ENCODE data around the gene ASAP2.

Gene ASAP2

DNA sequence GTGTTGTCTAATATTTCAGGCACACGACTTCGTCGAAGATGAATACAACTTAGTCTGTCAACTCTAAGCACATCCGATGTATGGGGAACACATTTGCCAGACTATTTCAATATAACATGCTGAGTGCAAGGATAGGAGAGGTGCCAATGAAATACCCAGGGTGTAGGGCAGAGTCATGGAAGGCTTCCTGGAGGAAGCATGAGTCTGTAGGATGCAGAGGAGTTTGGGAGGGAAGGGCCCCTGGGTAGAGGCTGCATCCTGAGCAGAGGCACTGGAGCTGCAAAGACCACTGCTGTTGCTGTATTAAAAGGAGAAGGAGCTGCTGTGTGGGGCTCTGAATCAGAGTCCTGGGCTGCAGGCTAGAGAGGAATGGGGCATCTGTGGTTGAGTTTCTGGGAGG is 89.9 kb downstream of the ASAP2 start:
- no peak overlapping the region for H3K9ac ChIP-seq (ENCODE audit: low read depth, low read length)

DNA sequence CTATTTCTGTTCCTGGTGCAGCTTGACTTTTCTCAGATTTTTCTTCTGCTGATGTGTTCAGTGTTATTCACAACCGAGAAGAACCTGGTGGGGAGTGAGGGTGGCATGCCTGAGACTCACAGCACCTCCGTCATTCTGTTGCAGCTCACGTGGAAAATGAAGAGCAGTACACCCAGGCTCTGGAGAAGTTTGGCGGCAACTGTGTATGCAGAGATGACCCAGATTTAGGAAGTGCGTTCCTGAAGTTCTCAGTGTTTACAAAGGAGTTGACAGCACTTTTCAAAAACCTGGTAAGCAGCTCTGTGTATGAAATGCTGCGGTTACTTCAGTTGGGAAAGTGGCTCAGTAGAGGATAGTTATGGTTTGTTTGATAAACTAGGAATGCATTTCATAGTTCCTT is 90.5 kb downstream of the ASAP2 start:
- Histone ChIP-seq H3K4me1 (ENCODE audit: control insufficient read depth, insufficient read depth, low read length) (no peaks in the 10 kb centered on the region), H3K27me3 (ENCODE audit: control insufficient read depth, insufficient read depth, low read length) (no peaks in the 10 kb centered on the region), H3K4me3 (ENCODE audit: low read length) (no peak overlapping the region), H3K9me3 (replicated peaks; ENCODE audit: low read length) (no peaks in the 10 kb centered on the region), H3K36me3 (ENCODE audit: insufficient read depth, low read length) (peaks cover 58% of the 10 kb centered on the region), H3K9ac (ENCODE audit: low read depth, low read length) (no peak overlapping the region), H3K4me2 (ENCODE audit: low read length) (no peak overlapping the region)

More for the DNA sequence above, 89.9 kb downstream of the ASAP2 start:
- H3K27me3 ChIP-seq (ENCODE audit: control insufficient read depth, insufficient read depth, low read length): no peaks in the 10 kb centered on the region
- peaks cover 6% of the 10 kb centered on the region for H3K4me1 ChIP-seq (ENCODE audit: control insufficient read depth, insufficient read depth, low read length)
- H3K36me3 ChIP-seq (ENCODE audit: insufficient read depth, low read length): peaks cover 58% of the 10 kb centered on the region
- H3K9me3 ChIP-seq (replicated peaks; ENCODE audit: low read length): no peaks in the 10 kb centered on the region
- no peak overlapping the region for H3K4me2 ChIP-seq (ENCODE audit: low read length)
- H3K4me3 ChIP-seq (ENCODE audit: low read length): no peak overlapping the region

DNA sequence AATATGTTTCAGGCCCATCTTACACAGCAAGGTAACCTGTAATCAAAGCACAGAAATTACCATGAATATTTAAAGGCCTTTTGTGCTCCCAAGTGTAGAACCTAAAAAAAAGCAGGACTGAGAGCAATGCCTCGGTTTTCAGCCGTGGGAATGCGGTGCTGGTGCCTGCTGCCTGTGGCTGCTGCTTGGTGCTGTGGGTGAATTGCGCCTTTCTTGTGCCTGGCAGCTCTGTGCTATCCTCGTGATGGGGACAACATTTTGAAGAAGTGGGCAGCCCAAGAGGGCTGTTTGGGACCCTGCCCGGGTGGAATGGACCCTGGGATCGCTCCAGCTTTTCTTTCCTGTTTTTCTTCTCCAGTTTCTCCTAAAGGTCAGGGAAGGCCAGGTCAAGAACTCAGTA is 91.2 kb downstream of the ASAP2 start:
- Histone ChIP-seq H3K27me3 (ENCODE audit: control insufficient read depth, insufficient read depth, low read length) (no peaks in the 10 kb centered on the region), H3K9me3 (replicated peaks; ENCODE audit: low read length) (no peaks in the 10 kb centered on the region), H3K4me2 (ENCODE audit: low read length) (no peak overlapping the region), H3K9ac (ENCODE audit: low read depth, low read length) (no peak overlapping the region), H3K4me1 (ENCODE audit: control insufficient read depth, insufficient read depth, low read length) (no peaks in the 10 kb centered on the region), H3K36me3 (ENCODE audit: insufficient read depth, low read length) (peaks cover 56% of the 10 kb centered on the region), H3K4me3 (ENCODE audit: low read length) (no peak overlapping the region)

DNA sequence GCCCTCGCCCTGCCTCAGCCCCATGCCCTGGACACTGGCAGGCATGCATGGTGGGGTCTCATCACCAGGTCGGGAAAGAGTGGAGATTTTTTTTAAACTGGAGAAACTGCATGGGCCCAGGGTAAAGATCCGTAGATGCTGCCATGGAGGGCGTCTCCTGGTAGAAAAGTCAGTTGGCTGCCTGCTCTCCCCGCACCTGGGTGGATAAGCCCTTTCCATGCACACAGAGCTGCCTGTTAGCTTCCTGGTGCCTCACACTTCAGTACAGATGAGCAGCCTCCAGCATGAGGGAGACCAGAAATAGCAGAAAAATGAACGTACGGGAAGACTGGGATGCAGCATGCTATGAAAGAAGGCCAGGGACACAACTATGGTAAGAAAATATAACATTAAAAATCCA is 92.0 kb downstream of the ASAP2 start:
- Histone ChIP-seq H3K27me3 (ENCODE audit: control insufficient read depth, insufficient read depth, low read length) (no peaks in the 10 kb centered on the region), H3K9ac (ENCODE audit: low read depth, low read length) (no peak overlapping the region), H3K4me3 (ENCODE audit: low read length) (no peak overlapping the region), H3K4me2 (ENCODE audit: low read length) (no peak overlapping the region), H3K9me3 (replicated peaks; ENCODE audit: low read length) (no peaks in the 10 kb centered on the region), H3K36me3 (ENCODE audit: insufficient read depth, low read length) (peaks cover 62% of the 10 kb centered on the region), H3K4me1 (ENCODE audit: control insufficient read depth, insufficient read depth, low read length) (no peaks in the 10 kb centered on the region)

DNA sequence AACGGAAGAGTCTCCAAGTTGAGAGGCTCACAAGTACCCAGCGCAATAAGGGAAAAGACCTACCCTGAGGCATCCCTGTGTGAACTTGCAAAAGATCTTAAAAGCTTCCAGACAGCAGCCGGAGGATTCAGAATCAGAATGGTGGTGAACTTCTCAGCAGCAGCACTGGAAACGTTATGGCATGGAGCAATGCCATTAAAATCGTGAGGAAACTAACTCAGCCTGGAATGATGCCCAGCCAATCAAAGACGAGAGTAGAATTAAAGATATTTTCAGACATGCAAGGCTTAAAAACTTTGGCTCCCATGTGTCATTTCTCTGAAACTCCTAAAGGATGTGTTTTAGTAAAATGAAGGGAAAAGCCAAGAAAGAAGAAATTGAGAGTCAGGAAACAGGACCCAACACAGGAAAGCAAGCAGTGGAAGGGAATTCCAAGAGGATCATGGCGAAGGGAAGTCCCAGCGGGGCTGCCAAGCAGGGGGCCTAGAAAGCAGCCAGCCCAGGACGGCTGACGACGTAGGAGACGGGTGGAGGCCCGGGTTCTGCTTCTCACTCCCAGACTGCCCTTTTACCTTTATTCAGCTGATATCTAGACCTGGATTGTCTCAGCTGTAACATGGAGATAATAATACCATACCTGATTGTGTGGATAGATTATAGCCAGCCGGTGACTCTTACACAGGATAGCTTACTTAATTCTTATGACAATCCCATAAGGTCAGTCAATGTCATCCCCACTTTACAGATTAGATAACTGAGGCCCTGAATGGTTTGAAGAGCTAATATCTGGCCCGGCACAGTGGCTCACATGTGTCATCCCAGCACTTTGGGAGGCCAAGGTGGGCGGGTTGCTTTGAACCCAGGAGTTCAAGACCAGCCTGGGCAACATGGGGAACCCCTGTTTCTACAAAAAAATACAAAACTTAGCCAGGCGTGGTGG is 92.8 kb downstream of the ASAP2 start:
- Histone ChIP-seq H3K27me3 (ENCODE audit: control insufficient read depth, insufficient read depth, low read length) (no peaks in the 10 kb centered on the region), H3K4me2 (ENCODE audit: low read length) (no peak overlapping the region), H3K9ac (ENCODE audit: low read depth, low read length) (no peak overlapping the region), H3K36me3 (ENCODE audit: insufficient read depth, low read length) (peaks cover 62% of the 10 kb centered on the region), H3K9me3 (replicated peaks; ENCODE audit: low read length) (no peaks in the 10 kb centered on the region), H3K4me1 (ENCODE audit: control insufficient read depth, insufficient read depth, low read length) (no peaks in the 10 kb centered on the region), H3K4me3 (ENCODE audit: low read length) (no peak overlapping the region)

DNA sequence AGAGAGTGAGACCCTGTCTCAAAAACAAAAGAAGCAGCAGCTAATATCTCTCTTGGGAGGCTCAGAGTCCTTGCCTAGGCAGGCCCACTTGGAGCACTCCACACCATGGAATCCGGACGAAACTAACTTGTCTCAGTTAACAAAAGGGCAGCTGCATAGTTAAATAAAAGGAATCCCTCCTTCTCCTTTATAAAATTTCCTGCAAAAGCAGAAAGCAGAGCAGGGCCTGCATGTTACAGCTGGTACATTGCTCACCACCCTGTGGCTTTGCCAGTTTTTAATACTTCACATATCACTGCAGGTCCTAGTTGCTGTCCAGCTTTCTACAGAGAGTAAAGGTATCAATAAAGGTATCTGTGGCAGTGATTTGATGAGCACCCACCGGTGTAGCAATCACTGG is 93.6 kb downstream of the ASAP2 start:
- Histone ChIP-seq H3K4me2 (ENCODE audit: low read length) (no peak overlapping the region), H3K4me1 (ENCODE audit: control insufficient read depth, insufficient read depth, low read length) (no peaks in the 10 kb centered on the region), H3K27me3 (ENCODE audit: control insufficient read depth, insufficient read depth, low read length) (no peaks in the 10 kb centered on the region), H3K4me3 (ENCODE audit: low read length) (no peak overlapping the region), H3K9me3 (replicated peaks; ENCODE audit: low read length) (no peaks in the 10 kb centered on the region), H3K9ac (ENCODE audit: low read depth, low read length) (no peak overlapping the region), H3K36me3 (ENCODE audit: insufficient read depth, low read length) (peaks cover 62% of the 10 kb centered on the region)

DNA sequence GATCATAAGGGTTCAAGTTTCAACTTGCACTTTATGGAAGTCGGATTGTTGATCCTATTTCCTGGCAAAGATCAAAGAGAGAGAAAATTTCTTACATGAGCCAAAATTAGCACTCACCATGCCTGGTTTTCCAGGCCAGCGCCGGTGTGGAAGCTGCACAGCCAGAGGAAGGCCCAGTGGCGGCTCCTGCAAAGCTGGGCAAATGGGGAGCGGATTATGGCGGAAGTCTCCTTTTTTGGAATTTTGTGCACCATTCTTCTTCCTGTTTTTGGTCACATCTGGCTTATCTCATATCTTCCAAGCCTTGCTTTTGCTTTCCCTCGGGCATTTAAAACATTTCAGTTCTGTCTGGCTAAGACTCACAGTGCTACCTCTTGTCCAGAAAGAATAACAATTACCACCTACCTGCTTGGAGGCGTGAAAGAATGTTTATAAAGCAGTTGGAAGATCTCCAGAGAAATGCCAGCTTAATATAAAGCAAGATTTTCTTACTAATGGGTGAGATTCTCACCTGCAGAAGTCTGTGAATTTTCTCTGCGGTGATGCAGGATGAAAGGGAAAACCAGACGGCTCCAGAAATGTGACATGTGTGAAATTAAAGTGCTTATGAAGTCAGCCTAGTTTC is 94.3 kb downstream of the ASAP2 start:
- Histone ChIP-seq H3K4me1 (ENCODE audit: control insufficient read depth, insufficient read depth, low read length) (no peaks in the 10 kb centered on the region), H3K36me3 (ENCODE audit: insufficient read depth, low read length) (peaks cover 57% of the 10 kb centered on the region), H3K27me3 (ENCODE audit: control insufficient read depth, insufficient read depth, low read length) (no peaks in the 10 kb centered on the region), H3K9me3 (replicated peaks; ENCODE audit: low read length) (no peaks in the 10 kb centered on the region), H3K4me3 (ENCODE audit: low read length) (no peak overlapping the region), H3K4me2 (ENCODE audit: low read length) (no peak overlapping the region), H3K9ac (ENCODE audit: low read depth, low read length) (no peak overlapping the region)

DNA sequence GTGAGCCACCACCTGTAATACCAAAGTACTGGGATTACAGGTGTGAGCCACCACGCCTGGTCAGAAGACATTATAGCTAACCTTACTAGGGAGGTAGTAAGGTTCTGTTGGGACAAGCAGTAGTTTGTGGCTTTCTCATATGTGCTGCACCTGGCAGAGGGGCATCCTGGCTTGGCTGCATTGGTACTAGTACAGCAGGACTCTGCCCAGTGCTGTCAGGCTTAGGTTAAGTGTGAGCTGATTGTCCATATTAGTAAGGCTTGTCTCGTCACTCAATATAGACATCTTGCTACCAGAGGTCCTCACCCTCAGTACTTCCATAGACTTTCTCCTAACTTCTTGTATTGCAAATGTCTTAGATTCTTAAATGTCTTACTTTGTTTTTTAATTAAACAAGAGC is 96.1 kb downstream of the ASAP2 start:
- peaks cover 15% of the 10 kb centered on the region for H3K4me1 ChIP-seq (ENCODE audit: control insufficient read depth, insufficient read depth, low read length)
- H3K9me3 ChIP-seq (replicated peaks; ENCODE audit: low read length): no peaks in the 10 kb centered on the region
- H3K4me2 ChIP-seq (ENCODE audit: low read length): no peak overlapping the region
- no peaks in the 10 kb centered on the region for H3K27me3 ChIP-seq (ENCODE audit: control insufficient read depth, insufficient read depth, low read length)
- no peak overlapping the region for H3K4me3 ChIP-seq (ENCODE audit: low read length)
- no peak overlapping the region for H3K9ac ChIP-seq (ENCODE audit: low read depth, low read length)
- H3K36me3 ChIP-seq (ENCODE audit: insufficient read depth, low read length): peaks cover 45% of the 10 kb centered on the region

DNA sequence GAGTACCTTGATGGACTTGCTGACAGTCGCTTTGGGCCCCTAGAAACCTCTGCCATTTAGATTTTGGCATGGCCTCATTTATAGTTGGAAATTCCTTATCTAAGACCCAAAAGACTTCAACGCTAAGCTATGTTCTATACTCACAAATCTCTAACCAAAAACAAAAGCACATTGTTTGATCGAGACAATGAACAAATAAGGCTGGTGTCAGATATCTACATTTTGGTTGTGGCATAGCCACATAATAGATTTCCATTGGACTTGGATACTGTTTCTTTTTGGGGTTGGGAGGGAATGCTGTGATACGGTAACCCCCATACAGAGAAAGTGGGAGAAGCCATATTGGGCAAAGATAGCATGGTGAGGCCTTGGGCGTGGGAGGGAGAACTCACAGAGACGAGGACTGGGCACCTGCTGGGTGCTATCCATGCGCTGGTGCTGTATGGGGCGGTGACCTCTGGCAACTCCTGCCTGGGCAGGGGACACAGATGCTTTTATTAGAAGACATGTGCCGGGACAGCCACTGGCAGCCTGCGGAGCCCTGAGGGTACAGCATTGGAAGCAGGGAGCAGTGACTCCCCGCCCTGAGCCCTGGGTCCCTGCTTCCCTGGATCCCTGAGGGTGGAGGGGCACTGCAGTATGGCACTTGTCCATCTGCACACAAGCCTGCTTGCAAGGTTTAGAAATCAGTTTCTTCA is 97.1 kb downstream of the ASAP2 start:
- Histone ChIP-seq H3K36me3 (ENCODE audit: insufficient read depth, low read length) (peaks cover 35% of the 10 kb centered on the region), H3K27me3 (ENCODE audit: control insufficient read depth, insufficient read depth, low read length) (no peaks in the 10 kb centered on the region), H3K9me3 (replicated peaks; ENCODE audit: low read length) (no peaks in the 10 kb centered on the region), H3K9ac (ENCODE audit: low read depth, low read length) (no peak overlapping the region), H3K4me3 (ENCODE audit: low read length) (no peak overlapping the region), H3K4me1 (ENCODE audit: control insufficient read depth, insufficient read depth, low read length) (peaks cover 24% of the 10 kb centered on the region), H3K4me2 (ENCODE audit: low read length) (no peak overlapping the region)

DNA sequence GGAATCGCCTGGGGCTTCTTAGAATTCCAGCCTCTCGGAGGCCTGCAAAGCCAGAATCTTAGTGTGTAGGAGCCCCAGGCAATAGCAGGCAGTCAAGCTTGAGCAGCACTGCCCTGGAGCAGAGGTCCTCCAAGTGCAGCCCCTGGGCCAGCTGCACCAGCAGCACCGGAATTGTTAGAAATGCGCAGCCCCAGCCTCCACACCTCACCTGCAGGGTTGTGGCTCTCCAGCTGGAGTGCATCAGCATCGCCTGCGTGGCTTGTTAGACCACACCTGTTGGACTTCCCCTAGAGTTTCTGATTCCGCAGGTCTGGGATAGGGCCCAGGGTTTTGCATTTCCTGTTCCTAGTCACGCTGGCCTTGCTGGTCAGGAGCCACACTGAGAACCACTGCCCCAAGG is 100.3 kb downstream of the ASAP2 start:
- Histone ChIP-seq H3K4me2 (ENCODE audit: low read length) (no peak overlapping the region), H3K9me3 (replicated peaks; ENCODE audit: low read length) (no peaks in the 10 kb centered on the region), H3K27me3 (ENCODE audit: control insufficient read depth, insufficient read depth, low read length) (no peaks in the 10 kb centered on the region), H3K36me3 (ENCODE audit: insufficient read depth, low read length) (peaks cover 11% of the 10 kb centered on the region), H3K4me1 (ENCODE audit: control insufficient read depth, insufficient read depth, low read length) (peaks cover 54% of the 10 kb centered on the region), H3K4me3 (ENCODE audit: low read length) (no peak overlapping the region), H3K9ac (ENCODE audit: low read depth, low read length) (peak overlapping the region; percentile 2)

DNA sequence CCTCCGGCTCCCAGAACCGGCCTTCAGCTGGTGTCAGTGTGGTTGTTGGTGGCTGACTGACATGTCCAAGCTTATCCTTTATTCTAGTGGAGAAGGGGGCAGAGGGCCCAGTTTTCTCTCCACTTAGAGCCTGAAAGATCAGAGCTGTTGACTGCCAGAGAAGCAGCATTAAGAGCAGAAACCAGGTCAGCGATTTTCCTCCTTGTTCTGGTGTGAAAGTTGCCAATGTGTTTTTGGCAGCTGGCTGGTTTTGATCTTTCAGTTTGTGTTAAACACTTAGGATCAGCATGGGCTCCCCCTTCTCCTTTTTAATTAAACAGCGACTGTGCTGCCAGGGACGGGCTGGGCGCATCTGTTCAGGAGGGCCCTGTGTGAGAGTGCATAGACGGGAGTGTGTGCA is 100.9 kb downstream of the ASAP2 start:
- Histone ChIP-seq H3K27me3 (ENCODE audit: control insufficient read depth, insufficient read depth, low read length) (no peaks in the 10 kb centered on the region), H3K4me3 (ENCODE audit: low read length) (no peak overlapping the region), H3K4me2 (ENCODE audit: low read length) (peak overlapping the region; percentile 7), H3K36me3 (ENCODE audit: insufficient read depth, low read length) (peaks cover 11% of the 10 kb centered on the region), H3K9me3 (replicated peaks; ENCODE audit: low read length) (no peaks in the 10 kb centered on the region), H3K4me1 (ENCODE audit: control insufficient read depth, insufficient read depth, low read length) (peaks cover 60% of the 10 kb centered on the region), H3K9ac (ENCODE audit: low read depth, low read length) (peak overlapping the region; percentile 2)

Data from skeletal muscle satellite cell (primary cell).